Nephron progenitor cell (in vitro differentiated cells): Measurements from ENCODE around the gene FBXL7.

Source experiments
- DNase-seq: peaks from one replicate; pipeline ENCODE4 v3.0.0; 2021
- H3K27ac Mint-ChIP-seq: 2 replicates; pipeline ENCODE4 v1.8.0; 2021; ENCODE audit warnings: mild to moderate bottlenecking, moderate library complexity, mixed read lengths
- H3K27me3 Mint-ChIP-seq: 2 replicates; pipeline ENCODE4 v1.8.0; 2021; ENCODE audit warnings: mild to moderate bottlenecking, low read depth, mixed read lengths; ENCODE audit not compliant: poor library complexity
- H3K36me3 Mint-ChIP-seq: 2 replicates; pipeline ENCODE4 v1.8.0; 2021; ENCODE audit warnings: low read depth, mixed read lengths
- H3K4me1 Mint-ChIP-seq: 2 replicates; pipeline ENCODE4 v1.8.0; 2021; ENCODE audit warnings: mixed read lengths
- H3K4me3 Mint-ChIP-seq: 2 replicates; pipeline ENCODE4 v1.8.0; 2021; ENCODE audit warnings: mild to moderate bottlenecking, moderate library complexity, mixed read lengths
- H3K9me3 Mint-ChIP-seq: 2 replicates; pipeline ENCODE4 v1.8.0; 2021; ENCODE audit warnings: mild to moderate bottlenecking, moderate library complexity, mixed read lengths
- CTCF ChIP-seq: fragments of 200-600 bp; sonication (generic); IDR thresholded peaks from 2 replicates; pipeline ENCODE4 v1.5.0; 2021; ENCODE audit warnings: antibody characterized with exemption

Gene FBXL7

GRCh38 chr5:15574806-15575325, 74.9 kb downstream of the FBXL7 start:
- no peak overlapping the region for H3K4me3 Mint-ChIP-seq

GRCh38 chr5:15575666-15576065, 75.7 kb downstream of the FBXL7 start:
- H3K27ac Mint-ChIP-seq = no peak overlapping the region
- peaks cover 5% of the 10 kb centered on the region for H3K36me3 Mint-ChIP-seq
- H3K27me3 Mint-ChIP-seq = no peaks in the 10 kb centered on the region
- no peak overlapping the region for H3K4me3 Mint-ChIP-seq
- peaks cover 35% of the 10 kb centered on the region for H3K4me1 Mint-ChIP-seq
- no peak for DNase-seq
- no peaks in the 10 kb centered on the region for H3K9me3 Mint-ChIP-seq
- TF ChIP-seq CTCF = no peak

More at GRCh38 chr5:15574806-15575325, 74.9 kb downstream of the FBXL7 start:
- TF ChIP-seq CTCF = no peak
- Mint-ChIP-seq H3K27ac (peak overlapping the region; percentile 37), H3K4me1 (peaks cover 35% of the 10 kb centered on the region), H3K27me3 (no peaks in the 10 kb centered on the region), H3K9me3 (peaks cover 5% of the 10 kb centered on the region), H3K36me3 (peaks cover 5% of the 10 kb centered on the region)
- DNase-seq = no peak

GRCh38 chr5:15577132-15577531, 77.2 kb downstream of the FBXL7 start:
- TF ChIP-seq CTCF = no peak
- Mint-ChIP-seq H3K36me3 (peaks cover 20% of the 10 kb centered on the region), H3K27me3 (no peaks in the 10 kb centered on the region), H3K9me3 (no peaks in the 10 kb centered on the region), H3K27ac (no peak overlapping the region), H3K4me1 (peaks cover 35% of the 10 kb centered on the region), H3K4me3 (no peak overlapping the region)
- peak; percentile 5 for DNase-seq

GRCh38 chr5:15577831-15578230, 77.9 kb downstream of the FBXL7 start:
- H3K4me3 Mint-ChIP-seq = no peak overlapping the region
- peaks cover 3% of the 10 kb centered on the region for H3K9me3 Mint-ChIP-seq
- peaks cover 35% of the 10 kb centered on the region for H3K4me1 Mint-ChIP-seq
- H3K36me3 Mint-ChIP-seq = peaks cover 27% of the 10 kb centered on the region
- H3K27ac Mint-ChIP-seq = no peak overlapping the region
- no peaks in the 10 kb centered on the region for H3K27me3 Mint-ChIP-seq
- no peak for TF ChIP-seq CTCF
- no peak for DNase-seq

GRCh38 chr5:15579193-15579990, 79.4 kb downstream of the FBXL7 start:
- Mint-ChIP-seq H3K4me1 (peaks cover 35% of the 10 kb centered on the region), H3K27ac (peak overlapping the region; percentile 55), H3K4me3 (no peak overlapping the region), H3K27me3 (no peaks in the 10 kb centered on the region), H3K36me3 (peaks cover 43% of the 10 kb centered on the region), H3K9me3 (peaks cover 18% of the 10 kb centered on the region)
- TF ChIP-seq CTCF = no peak
- no peak for DNase-seq

GRCh38 chr5:15584528-15584927, 84.5 kb downstream of the FBXL7 start:
- no peak for TF ChIP-seq CTCF
- no peak overlapping the region for H3K4me3 Mint-ChIP-seq
- no peak overlapping the region for H3K27ac Mint-ChIP-seq
- no peak for DNase-seq
- H3K9me3 Mint-ChIP-seq = peaks cover 22% of the 10 kb centered on the region
- peaks cover 4% of the 10 kb centered on the region for H3K4me1 Mint-ChIP-seq
- no peaks in the 10 kb centered on the region for H3K27me3 Mint-ChIP-seq
- H3K36me3 Mint-ChIP-seq = peaks cover 66% of the 10 kb centered on the region
